Fibroblast of mammary gland (primary cell): ENCODE data around the gene UBE2I.

Experiments
- DNase-seq: peaks from one replicate; pipeline ENCODE4 v3.0.0-alpha.2; 2010; ENCODE audit warnings: low read depth
- H3K4me3 ChIP-seq: 2 replicates; pipeline ENCODE4 v1.5.1; 2011; ENCODE audit warnings: low read depth, mild to moderate bottlenecking, low read length, moderate library complexity; ENCODE audit not compliant: control insufficient read depth
- CTCF ChIP-seq: conservative IDR thresholded peaks from 2 replicates; pipeline ENCODE4 v1.5.1; 2011; ENCODE audit warnings: low read depth, low read length, inconsistent platforms; ENCODE audit not compliant: control insufficient read depth, insufficient read depth

The UBE2I gene

DNA sequence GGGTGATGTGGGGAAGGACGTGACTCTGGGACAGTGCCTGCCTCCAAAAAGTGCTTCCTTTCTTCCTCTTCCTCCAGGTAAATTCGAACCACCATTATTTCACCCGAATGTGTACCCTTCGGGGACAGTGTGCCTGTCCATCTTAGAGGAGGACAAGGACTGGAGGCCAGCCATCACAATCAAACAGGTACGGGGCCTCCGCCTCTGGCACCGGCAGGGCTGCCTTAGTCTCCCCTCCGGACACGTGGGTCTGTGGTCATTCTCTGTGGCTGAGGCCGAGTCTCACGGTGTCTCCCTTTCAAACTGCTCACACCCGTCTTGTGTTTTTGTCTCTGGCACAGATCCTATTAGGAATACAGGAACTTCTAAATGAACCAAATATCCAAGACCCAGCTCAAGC, 10.7 kb downstream of the UBE2I start:
- no peak overlapping the region for H3K4me3 ChIP-seq
- no peak for TF ChIP-seq CTCF
- DNase-seq: no peak

GRCh38 chr16:1320658-1321240, 11.3 kb downstream of the UBE2I start:
- no peak for DNase-seq
- TF ChIP-seq CTCF: no peak
- no peak overlapping the region for H3K4me3 ChIP-seq

GRCh38 chr16:1322407-1322806, 13.0 kb downstream of the UBE2I start:
- no peak overlapping the region for H3K4me3 ChIP-seq
- no peak for TF ChIP-seq CTCF
- DNase-seq: no peak

DNA sequence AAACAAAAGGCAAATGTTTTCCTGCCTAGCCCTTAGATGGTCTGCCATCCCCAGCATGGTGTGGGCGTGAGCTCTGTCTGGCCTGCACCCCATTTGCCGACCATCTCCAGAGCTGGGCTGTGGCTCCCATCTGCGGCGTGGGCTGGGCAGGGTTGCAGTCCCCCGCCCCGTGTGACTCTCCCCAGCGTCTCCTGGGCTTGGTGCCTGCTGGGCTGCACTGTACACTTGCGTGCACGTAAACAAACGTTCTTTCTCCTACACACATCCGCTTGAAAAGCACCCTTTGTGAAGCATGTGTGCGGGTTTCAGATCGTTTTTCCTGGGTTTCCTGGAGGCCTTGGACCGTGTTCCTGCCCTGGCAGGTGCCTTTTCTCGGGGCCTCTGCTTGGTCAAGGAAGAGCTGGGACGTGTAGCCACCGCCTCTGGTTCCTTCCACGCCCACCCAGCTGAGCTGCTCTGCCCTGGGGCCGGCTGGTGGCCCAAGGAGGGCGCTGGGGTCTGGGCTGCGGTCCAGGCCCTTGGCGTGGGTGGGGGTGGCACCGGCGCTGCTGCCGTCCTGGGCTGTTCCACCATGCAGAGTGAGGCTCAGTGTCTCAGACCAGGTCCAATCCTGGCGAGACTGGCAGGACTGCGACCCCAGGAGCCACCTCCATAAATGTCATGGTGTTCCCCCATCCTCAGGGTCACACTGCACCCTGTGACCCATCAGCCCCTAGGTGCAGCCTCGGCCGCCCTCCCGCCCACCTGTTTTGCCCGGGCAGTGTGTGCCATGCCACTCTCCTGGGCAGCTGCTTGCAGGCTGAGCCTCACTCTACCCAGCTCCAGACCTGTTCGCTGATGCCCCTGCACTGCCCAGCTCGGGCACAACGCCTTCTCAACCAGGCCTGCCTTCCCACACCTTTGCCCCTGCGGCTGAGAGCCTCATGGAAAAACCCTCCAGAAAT, 14.1 kb downstream of the UBE2I start:
- no peak for DNase-seq
- no peak overlapping the region for H3K4me3 ChIP-seq
- no peak for TF ChIP-seq CTCF

DNA sequence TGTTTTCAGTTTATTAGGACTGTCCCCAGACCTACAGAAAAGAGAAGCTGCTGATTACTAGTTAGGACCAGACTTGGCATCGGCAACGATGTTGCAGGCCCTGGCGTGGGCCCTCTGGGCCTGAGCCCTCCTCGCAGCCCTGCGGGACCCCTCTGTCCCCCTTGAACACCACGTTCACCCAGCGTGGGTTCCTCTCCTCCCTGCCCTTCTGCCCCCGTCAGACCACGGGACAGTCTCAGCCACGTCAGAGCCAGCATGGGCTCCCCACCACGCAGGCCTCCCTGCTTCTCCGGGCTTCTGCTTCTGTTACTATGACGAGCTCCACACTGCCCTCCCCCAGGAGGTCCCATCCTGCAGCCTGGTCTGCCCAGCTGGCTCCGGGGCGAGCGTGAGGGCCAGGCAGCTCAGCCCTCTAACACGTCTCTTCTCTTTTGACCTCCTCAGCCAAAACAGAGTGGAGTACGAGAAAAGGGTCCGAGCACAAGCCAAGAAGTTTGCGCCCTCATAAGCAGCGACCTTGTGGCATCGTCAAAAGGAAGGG, 14.9 kb downstream of the UBE2I start:
- no peak for DNase-seq
- H3K4me3 ChIP-seq: no peak overlapping the region
- TF ChIP-seq CTCF: no peak

GRCh38 chr16:1325261-1325660, 15.8 kb downstream of the UBE2I start:
- no peak for TF ChIP-seq CTCF
- DNase-seq: no peak
- H3K4me3 ChIP-seq: no peak overlapping the region
